NCI-H2227 (cell line): ENCODE results near the gene PPP4R4.

ENCODE experiments used
- DNase-seq: peaks from one replicate; lab custom pipeline; 2025; ENCODE audit not compliant: unreplicated experiment; lab: John Stamatoyannopoulos, UW

PPP4R4 gene, protein sequence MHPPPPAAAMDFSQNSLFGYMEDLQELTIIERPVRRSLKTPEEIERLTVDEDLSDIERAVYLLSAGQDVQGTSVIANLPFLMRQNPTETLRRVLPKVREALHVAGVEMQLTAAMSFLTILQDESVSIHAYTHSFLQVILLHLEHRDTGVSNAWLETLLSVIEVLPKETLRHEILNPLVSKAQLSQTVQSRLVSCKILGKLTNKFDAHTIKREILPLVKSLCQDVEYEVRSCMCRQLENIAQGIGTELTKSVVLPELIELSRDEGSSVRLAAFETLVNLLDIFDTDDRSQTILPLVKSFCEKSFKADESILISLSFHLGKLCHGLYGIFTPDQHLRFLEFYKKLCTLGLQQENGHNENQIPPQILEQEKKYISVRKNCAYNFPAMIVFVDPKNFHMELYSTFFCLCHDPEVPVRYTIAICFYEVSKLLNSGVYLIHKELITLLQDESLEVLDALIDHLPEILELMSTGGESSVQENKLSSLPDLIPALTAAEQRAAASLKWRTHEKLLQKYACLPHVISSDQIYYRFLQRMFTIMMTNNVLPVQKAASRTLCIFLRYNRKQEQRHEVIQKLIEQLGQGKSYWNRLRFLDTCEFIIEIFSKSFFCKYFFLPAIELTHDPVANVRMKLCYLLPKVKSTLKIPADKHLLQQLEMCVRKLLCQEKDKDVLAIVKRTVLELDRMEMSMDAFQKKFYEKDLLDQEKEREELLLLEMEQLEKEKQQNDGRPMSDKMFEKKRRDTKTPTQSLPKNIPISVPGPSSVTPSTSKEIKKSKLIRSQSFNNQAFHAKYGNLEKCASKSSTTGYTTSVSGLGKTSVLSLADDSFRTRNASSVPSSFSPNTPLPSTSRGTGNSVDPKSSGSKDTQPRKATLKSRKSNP

DNA sequence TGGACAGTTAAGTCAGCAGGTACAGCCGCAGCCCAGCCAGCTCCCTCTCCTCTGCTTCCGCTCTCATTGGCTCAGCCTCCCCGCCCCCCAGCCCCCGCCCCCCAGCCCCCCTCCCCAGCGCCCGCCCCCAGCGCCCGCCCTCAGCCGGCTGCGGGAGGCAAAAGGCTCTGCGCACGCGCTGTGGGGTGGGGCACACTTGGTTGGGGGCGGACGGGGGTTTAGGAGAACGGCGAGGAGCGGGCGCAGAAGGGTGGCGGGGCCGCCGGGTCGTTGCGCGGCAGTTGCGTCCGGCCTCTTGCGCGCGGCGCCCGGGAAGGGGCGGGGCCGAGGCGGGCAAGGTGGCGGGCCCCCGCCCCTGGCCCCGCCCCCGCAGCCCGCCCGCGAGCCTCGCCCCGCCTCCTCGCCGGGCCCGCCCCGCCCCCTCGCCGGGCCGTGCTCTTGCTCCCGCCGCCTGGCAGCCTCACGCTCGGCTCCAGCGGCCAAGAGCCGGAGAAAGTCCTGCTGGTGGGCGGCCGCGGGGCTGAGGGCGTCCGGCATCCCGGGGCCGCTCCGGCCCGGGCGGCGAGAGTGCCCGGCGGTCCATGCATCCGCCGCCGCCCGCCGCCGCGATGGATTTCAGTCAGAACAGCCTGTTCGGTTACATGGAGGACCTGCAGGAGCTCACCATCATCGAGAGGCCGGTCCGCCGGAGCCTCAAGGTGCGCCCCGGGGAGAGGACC is at the start of gene PPP4R4:
PPP4R4 (plus strand) TSS at position 438 of the 719 bp plus-strand sequence; CDS start at position 582, 144 bp downstream.
- peak; percentile 95 for DNase-seq

DNA sequence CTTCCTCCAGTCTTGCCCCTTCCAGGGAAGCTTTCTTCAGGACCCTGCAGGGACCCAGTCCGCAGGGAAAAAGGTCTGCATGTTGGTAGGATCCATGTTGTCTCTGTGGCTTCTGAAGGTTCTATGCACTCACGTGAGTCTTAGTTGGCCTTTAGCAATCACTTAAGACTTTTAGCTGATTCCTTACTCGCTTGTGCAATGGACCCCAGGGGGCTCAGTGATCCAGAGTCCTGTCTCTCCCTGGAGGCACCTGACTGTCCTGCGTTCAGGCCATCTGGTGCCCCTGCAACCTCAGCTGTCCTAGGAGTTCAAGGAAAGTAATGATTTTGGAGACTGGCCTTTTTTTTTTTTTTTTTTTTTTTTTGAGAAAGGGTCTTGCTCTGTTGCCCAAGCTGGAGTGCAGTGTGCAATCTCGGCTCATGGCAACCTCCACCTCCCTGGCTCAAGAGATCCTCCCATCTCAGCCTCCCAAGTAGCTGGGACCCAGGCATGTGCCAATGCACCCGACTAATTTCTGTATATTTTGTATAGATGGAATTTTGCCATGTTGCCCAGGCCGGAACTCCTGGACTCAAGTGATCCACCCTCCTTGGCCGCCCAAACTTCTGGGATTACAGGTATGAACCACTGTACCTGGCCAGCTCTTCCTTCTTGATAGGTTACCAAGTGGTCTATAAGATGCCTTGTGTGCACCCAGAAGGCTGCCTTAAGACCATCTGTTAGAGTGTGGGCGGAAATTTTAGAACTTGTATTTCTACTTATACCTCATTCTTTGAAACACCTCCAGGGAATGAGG is 49.3 kb upstream of the PPP4R4 start:
- DNase-seq = no peak

DNA sequence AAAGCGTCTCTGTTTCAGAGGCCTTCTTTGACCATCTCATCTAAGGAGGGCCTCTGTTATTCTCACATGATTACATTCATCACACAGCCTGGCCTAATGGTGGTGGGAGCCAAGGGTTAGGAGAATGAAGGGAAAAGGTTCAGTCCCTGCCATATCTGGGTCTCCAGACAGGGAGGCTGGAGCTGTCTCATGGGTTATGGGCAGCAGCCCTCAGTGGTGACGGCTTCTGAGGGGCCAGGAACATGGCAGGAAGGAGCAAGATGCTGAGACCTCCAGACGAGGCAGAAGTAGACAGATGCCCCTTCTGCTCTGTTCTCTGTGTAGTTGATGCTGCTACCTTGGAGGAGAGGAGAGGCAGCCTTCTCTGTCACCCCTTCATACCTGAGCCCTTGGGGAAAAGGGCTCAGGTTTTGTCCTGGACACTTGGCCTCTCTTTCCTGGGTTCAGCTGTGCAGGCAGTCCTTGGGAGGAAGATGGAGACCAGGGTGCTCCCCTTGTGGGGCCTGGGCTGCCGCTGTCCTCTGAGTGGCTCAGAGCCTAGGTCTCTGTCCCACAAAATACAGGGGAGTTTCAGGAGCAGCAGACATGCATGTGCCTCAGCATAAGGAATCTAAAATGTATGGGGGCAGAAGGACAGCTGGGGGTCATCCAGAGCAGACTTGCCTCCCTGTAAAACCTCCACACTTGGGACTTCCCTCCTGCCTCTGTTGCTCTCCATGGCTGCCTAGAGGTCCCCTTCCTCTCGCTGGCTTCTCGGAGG is 48.3 kb upstream of the PPP4R4 start:
- no peak for DNase-seq

DNA sequence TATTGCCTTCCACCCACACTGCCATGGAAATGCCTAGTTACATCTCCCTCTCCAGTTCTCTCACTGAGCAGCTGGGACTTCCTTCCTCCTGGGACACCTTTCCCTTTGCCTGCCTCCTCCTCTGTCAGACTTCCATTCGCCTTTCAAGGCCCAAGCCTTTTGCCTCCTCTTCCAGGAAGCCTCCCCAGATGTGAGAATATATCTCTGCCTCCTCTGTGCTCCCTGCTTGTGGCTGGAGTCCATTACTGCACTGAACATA is 47.8 kb upstream of the PPP4R4 start:
- no peak for DNase-seq

DNA sequence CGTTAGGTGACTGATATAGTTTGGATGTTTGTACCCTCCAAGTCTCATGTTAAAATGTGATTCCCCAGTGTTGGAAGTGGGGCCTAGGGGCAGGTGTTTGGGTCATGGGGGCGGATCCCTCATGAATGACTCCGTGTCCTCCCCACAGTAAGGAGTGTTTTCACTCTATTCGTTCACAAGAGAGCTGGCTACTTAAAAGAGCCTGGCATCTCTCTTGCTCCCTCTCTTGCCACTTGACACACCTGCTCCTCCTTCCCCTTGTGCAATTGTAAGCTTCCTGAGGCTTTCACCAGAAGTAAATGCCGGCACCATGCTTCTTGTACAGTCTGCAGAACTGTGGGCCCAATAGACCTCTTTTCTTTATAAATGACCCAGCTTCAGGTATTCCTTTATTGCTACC is 47.3 kb upstream of the PPP4R4 start:
- no peak for DNase-seq

DNA sequence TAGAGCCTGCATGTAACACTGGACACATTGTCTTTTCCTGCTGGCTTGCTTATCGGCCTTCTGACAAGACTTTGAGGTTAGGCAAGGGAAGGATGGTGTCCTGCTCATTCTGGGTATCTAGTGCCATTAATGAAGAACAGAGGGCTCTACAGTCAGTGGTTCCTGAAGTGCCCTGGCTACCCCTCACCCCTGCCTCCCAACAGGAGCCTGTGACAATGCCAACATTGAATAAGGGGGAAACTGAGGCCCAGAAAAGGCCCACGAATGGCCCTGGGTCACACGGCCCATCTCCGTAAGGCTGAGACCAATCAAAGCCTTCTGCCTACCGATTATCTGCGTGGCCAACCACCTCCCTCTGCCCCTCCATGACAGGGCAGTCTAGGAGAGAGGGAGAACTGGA is 46.8 kb upstream of the PPP4R4 start:
- no peak for DNase-seq

DNA sequence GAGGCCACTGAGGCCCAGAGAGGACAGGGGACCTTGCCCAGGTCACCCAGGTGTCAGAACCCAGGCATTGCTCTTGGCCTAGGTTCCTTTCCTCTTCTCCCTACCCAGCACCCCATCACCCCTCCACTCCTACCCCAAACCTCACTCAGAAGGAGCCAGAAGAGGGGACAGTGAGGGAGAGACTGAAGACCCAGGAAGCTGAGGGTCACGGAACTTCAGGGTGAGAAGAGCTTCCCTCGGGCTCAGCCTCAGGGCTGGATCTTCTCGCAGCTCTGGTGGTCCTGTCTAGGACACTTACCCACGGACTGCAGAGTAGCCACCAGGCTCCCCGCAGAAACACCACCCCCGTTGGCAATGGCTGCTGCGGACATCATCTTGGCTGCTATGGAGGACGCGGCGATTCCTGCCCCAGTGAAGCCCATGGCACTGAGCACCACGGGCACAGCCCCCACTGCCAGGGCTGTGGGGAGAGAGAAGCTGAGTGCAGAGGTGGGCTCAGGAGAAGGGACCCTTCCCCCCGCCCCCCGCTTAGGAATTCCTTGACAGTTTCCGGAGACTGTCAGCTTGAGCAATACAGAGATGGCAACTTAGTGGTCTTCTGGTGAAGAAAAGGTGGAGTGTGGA is 45.8 kb upstream of the PPP4R4 start:
- no peak for DNase-seq

DNA sequence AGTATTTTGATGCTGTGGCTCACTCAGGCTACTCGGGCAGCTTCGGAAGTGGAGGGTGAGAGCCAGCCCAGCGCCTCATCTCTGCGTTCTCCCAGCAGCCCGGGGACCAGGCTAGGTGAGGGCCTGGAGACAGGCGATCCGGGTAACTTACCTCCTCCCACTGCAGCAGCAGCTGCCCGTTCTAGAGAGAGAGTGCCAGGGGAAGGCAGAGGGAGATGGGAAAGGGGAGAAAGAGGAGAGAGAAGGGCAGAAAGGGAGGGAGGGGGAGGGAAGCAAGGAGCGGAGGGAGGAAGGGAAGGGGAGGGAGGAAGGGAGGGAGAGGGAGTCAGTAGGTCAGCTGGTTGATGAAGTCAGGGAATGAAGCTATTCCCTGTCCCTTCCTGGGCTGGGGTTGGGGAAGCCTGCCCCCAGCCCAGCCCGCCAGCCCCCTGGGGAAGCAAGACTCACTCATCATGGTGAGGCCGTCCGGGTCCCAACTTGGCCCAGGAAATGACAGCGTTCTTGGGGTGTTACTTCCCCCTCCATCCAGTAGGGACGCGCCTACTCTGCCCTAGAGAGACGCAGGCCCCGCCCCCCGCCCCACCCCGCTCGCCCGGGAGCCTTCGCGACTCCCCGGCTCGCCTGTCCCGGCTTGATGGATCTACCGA is 44.9 kb upstream of the PPP4R4 start, which contains the start of gene IFI27L2:
IFI27L2 (minus strand) TSS at position 494 of the 647 bp plus-strand sequence; CDS start at position 454, 40 bp downstream.
- DNase-seq = peak; percentile 87

DNA sequence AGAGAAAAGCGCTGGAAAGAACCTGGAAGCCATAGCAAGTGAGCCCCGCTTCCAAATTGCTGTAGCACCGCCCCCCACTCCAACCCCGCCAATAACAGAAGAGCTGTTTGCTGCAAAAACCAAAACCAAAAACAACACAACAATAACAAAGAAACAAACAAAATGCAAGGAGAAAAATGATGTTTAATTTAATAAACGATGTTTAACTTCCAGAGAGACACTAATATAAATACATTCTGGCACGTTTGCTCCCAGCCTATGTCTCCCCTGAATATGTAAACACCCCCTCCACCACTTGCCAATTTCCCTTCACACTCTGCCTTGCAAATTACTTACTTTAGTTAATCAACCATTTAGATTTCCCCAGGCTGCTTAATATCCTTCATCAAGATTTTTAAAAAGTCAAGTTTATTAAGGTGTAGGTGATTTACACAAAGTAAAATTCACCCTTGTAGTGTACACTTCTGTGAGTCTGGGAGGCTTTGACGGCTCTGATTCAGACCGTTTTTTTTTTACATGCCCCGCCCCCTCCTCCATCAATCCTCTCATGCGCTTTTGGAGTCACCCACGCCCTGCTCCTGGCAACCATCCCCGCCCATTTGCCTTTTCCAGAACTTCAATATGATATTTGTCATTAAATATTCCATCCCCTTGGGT is 44.2 kb upstream of the PPP4R4 start:
- DNase-seq = peak; percentile 70

DNA sequence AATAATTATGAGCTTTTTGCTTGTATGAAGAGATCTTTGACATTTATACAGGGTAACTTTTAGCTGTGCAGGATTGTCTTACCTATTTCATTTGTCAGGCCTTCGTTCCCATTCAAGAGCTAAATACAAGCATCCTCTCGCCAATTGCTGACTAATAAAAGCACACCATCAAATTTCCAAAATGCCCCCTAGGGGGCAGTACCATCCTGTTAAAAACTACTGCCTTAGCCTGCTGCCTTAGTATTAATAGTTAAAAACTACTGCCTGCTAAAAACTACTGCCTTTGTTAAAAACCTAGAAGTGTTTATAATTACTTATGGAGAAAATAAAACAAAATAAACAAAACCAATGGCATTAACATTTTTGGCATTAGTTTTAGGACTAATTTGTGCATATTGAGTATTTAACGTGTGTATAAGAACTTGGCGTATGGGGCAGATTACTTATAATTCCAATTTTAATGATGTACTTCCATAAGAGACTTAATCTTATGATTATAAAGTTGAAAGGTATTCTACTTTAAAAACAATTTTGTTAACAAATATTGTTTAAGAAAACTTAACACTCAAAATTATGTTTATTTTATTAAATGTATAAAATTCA is 41.7 kb upstream of the PPP4R4 start:
- peak; percentile 78 for DNase-seq

DNA sequence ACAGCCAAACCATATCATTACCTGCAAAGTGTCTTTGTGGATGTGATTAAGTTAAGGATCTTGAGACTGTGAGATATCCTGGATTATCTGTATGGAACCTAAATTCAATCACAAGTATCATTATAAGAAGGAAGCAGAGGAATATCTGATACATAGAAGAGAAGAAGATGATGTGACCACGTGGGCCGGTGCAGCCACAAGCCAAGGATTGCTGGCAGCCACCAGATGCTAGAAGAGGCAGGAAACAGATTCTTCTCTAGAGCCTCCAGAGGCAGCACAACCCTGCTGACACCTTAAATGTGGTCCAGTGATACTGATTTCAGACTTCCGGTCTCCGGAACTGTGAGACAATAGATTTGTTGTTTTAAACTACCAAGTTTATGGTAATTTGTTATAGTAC is 38.6 kb upstream of the PPP4R4 start:
- DNase-seq = no peak

DNA sequence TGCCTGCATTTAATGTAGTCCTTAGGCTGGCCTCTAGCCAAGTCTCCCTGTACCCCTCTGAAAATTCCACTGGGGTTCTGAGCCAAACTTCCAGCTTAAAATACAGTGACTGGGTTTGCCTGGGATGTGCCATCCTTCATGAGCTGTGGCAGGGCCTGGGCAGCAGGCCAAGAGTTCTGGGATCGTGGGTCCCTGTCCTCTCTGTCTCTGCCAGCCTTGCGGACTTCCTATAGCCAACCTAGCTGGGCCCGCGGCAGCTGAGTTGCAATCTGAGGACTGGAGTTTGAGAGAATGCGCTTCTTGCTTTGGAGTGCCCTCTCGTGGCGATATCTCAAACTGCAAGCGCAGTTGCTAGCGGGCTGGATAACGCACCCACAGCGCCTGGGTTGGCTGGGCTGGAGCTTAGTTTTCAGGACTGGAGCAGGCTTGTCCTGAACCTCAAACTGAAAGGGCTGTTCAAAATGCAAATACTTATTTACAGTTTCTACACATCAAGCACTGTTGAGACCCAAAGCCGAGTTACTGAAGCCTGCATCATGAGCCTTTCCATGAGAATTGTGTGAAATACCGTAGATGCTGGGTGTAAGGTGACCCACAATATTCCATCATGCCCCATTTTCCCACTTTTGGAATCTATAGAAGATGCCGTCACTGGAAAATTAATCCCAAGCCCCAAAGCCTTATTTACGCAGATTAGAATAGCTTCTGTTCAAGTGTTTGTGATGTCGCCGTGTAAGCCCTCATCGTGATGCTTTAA is 37.4 kb upstream of the PPP4R4 start:
- DNase-seq = peak; percentile 91

DNA sequence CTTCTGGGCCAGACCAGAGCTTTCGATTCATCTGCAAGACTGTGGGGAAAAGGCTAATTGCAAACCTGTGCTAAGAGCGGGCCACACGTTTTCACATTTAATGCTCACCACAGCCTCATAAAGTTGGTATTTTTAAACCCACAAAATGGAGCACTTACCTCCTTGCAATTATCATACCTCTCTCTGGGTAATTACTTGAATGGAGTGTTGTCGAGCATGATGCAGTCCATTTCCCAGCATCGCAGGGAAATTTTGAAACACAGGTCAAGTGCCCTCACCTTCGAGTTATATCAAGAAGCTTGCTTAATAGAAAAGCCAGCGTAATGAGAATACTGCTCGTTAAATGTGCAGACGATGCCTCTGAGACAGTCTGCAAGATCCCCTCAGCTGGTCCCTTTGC is 35.9 kb upstream of the PPP4R4 start:
- DNase-seq = peak; percentile 83

DNA sequence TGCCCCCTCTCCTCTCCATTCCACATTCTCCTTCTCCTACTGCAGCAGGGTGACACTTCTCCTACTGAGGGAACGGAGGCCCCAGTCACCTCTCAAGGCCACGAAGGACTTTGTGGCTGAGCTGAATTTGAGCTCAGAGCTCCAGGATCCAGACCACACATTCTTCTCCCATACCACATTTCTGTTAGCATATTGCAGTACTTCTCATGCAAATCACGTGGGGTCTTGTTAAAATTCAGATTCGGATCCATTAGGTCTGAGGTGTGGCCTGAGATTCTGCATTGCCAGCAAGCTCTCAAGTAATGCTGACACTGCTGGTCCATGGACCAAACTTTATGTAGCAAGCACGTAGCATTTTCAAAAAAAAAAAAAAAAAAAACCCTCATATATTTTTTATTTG is 35.1 kb upstream of the PPP4R4 start:
- DNase-seq = no peak

DNA sequence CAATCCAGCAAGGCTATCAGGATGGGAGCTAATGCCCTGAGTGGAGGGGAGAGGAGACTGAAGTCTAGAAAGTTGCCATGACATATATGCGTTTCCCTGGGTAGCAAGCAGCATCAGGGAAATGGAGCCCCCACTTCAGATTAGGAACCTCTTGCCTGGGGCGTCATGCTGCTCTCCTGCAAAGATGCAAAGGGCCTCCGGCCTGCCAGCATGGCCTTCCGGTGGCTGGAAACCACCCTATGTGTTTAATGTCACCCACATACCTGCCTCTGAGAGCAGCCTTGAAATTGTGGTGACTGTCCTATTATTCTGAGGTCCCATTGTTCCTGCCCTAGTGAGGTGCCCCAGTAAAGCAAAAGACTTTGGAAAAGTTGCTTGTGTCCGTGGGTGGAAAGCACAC is 34.7 kb upstream of the PPP4R4 start:
- no peak for DNase-seq

DNA sequence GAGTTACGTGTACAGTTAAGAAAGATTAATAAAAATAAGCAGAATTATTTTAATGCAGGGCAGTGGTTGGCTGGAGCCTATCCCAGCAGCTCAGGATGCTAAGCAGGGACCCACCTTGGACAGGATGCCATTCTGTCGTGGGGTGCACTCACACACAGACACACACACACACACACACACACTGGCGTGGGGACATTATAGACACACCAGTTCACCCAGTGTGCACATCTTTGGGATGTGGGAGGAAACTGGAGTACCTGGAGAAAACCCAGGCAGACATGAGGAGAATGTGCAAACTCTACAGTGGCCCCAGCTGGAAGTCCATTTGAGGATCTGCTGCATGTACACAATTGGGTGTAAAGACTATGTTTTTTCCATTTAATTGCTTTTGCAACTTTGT is 31.9 kb upstream of the PPP4R4 start:
- DNase-seq = no peak

DNA sequence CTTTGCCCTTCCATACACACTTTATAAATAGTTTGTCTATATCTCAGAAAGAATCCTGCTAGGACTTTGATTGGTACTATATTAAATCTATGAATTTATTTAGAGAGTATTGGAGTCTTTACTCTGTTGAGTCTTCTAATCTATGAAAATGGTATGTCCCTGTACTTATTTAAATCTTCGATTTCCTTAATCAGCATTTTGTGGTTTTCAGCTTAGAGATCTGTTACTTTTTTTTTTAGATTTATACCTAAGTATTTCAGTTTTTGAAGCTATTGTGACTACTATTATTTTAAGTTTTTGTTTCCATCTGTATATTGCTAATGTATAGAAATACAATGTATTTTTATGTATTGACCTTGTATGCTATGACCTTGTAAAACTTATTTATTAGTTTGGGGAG is 31.3 kb upstream of the PPP4R4 start:
- no peak for DNase-seq

DNA sequence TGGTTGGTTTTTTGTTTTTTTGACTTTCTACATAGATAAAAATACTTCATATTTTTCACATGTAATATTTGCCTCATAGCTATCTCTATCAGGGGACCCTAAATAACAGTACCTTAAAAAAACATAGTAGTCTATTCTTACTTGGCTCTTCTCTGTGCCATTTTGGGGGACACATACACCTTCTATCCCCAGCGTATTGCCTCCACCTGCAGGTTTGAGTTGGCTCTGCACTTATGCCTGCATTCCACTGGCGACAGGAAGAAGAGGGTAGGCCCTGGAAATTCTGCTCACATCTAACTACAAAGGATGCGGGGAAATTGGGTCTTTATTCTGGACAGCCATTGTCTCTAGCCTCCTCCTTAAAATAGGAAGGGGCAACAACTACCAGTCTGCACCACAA is 30.9 kb upstream of the PPP4R4 start:
- DNase-seq = peak; percentile 8
